Activated T-cell treated with anti-CD3 and anti-CD28 coated beads for 1 hour (primary cell): ENCODE results near the gene RCBTB2.

Source experiments
- DNase-seq: peaks from one replicate; pipeline ENCODE4 v3.0.0-alpha.2; 2020; ENCODE audit warnings: low read depth

Gene RCBTB2

GRCh38 chr13:48530833-48531232, 2.0 kb downstream of the RCBTB2 start:
- no peak for DNase-seq

GRCh38 chr13:48528720-48529119, 4.2 kb downstream of the RCBTB2 start:
- DNase-seq = no peak

GRCh38 chr13:48527955-48528354, 4.9 kb downstream of the RCBTB2 start:
- no peak for DNase-seq

- no peak for DNase-seq
Measured at GRCh38 chr13:48526286-48526685, 6.6 kb downstream of the RCBTB2 start.

- DNase-seq = no peak
Measured at GRCh38 chr13:48518083-48518482, 14.8 kb downstream of the RCBTB2 start.

GRCh38 chr13:48515732-48516131, 17.1 kb downstream of the RCBTB2 start:
- DNase-seq = no peak

GRCh38 chr13:48514793-48515192, 18.1 kb downstream of the RCBTB2 start:
- DNase-seq = no peak

- no peak for DNase-seq
Measured at GRCh38 chr13:48511621-48512230, 21.2 kb downstream of the RCBTB2 start.

GRCh38 chr13:48510698-48511097, 22.2 kb downstream of the RCBTB2 start:
- DNase-seq = no peak

GRCh38 chr13:48508011-48508410, 24.9 kb downstream of the RCBTB2 start:
- no peak for DNase-seq

GRCh38 chr13:48507021-48507420, 25.9 kb downstream of the RCBTB2 start:
- no peak for DNase-seq

- DNase-seq = no peak
Measured at GRCh38 chr13:48506092-48506701, 26.7 kb downstream of the RCBTB2 start.

GRCh38 chr13:48505597-48506091, 27.2 kb downstream of the RCBTB2 start:
- no peak for DNase-seq

- DNase-seq = no peak
Measured at GRCh38 chr13:48505012-48505411, 27.9 kb downstream of the RCBTB2 start.

GRCh38 chr13:48504606-48505005, 28.3 kb downstream of the RCBTB2 start:
- no peak for DNase-seq

- DNase-seq = no peak
Measured at GRCh38 chr13:48502601-48503319, 30.1 kb downstream of the RCBTB2 start.

GRCh38 chr13:48501705-48502104, 31.2 kb downstream of the RCBTB2 start:
- DNase-seq = no peak

GRCh38 chr13:48500652-48501197, 32.2 kb downstream of the RCBTB2 start:
- no peak for DNase-seq

- no peak for DNase-seq
Measured at GRCh38 chr13:48497669-48498068, 35.2 kb downstream of the RCBTB2 start.

- no peak for DNase-seq
Measured at GRCh38 chr13:48496271-48497161, 36.4 kb downstream of the RCBTB2 start.

- DNase-seq = no peak
Measured at GRCh38 chr13:48494874-48495273, 38.0 kb downstream of the RCBTB2 start.

- DNase-seq = no peak
Measured at GRCh38 chr13:48493851-48494250, 39.0 kb downstream of the RCBTB2 start.
